ENCODE data around the gene PTPRN2. TPM values are rescaled to one million over a fixed set of nuclear protein-coding genes. Genes with fewer than 3 reads are reported as not detected.

The PTPRN2 gene
- total RNA-seq, 1 experiment from 2014 or later = not detected

DNA sequence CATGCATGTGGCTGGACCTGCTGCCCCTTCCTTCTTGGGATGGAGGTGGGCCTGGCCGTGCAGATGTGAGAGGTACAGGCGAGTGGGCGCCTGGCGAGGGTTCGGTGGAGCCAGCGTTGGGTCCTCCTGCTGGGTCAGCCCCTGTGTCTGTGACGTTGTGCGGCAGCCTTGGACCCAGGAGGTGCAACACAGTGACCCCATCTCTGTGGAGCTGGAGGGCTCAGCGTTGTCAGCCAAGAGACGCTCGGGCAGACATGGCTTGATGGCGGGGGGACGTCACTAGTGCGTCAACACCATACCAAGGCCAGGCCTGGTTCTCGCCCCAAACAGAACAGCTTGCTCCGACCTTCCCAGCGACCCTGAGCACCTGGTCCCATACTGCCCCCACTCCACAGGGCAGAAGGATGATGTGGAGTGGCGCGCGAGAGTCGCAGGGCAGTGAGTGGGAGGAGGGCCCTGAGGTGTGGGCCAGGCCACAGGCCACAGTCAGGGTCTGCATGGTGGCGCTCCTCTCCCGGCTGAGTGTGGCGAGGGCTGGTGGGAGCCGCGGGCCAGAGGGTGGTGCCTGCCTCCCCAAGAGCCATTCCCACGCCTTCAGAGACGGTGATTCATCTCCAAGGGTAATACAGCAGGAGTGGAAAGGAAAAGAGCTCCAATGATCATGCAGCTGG, 1066.4 kb downstream of the PTPRN2 start:
- no peaks in the 10 kb centered on the region for H3K36me3 ChIP-seq (ENCODE audit: low read depth)
- H3K9me2 ChIP-seq (ENCODE audit: insufficient read depth) = no peaks in the 10 kb centered on the region
- H2AFZ ChIP-seq = no peak overlapping the region
- H4K20me1 ChIP-seq (ENCODE audit: insufficient read depth) = no peaks in the 10 kb centered on the region; the same call in 1 of the 2 replicates
- CTCF ChIA-PET = no interaction called here
- H3K9me3 ChIP-seq (ENCODE audit: insufficient read depth, low read depth) = no peaks in the 10 kb centered on the region
- no TSS peak for BruUV-seq (replicated peaks)
- intact Hi-C loops (cut with micrococcal nuclease; ENCODE audit: unreplicated experiment) = no loop called here
- no peaks in the 10 kb centered on the region for H3F3A ChIP-seq (ENCODE audit: insufficient read depth, low read depth)
- TF ChIP-seq EZH2 (IDR thresholded peaks at IDR 0.05; ENCODE audit: low read depth) = no peak
- no peak for TF ChIP-seq CTCF (conservative IDR thresholded peaks at IDR 0.05)
- H3K79me2 ChIP-seq (ENCODE audit: low read depth) = no peaks in the 10 kb centered on the region
- H3K27ac ChIP-seq = no peak overlapping the region
- H3K4me2 ChIP-seq = no peak overlapping the region
- peaks cover 100% of the 10 kb centered on the region for H3K27me3 ChIP-seq (ENCODE audit: insufficient read depth, low read depth)
- DNase-seq = no peak
- no peaks in the 10 kb centered on the region for H3K4me1 ChIP-seq (replicated peaks; ENCODE audit: insufficient read depth)
- POLR2A ChIA-PET (ENCODE audit: unreplicated experiment) = no interaction called here
- H3K4me3 ChIP-seq = no peak overlapping the region

DNA sequence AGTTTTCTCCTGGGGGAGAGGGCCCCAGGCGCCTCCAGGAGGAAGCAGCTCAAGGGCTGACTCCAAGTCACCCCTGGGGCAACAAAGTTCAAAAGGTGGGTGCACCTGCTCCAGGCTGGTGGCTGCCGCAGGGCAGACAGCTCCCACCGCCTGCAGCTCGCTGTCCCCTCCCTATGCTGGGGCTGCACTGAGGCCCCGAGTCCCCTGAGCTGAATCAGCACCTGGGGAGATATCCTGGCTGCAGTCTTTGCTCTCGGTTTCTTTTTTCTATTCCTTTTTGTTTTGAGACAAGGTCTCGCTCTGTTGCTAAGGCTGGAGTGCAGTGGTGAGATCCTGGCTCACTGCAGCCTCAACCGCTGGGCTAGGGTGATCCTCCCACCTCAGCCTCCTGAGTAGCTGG, 1067.4 kb downstream of the PTPRN2 start:
- intact Hi-C loops (cut with micrococcal nuclease; ENCODE audit: unreplicated experiment) = no loop called here
- TF ChIP-seq EZH2 (IDR thresholded peaks at IDR 0.05; ENCODE audit: low read depth) (no peak), CTCF (conservative IDR thresholded peaks at IDR 0.05) (no peak)
- ChIA-PET CTCF (no interaction called here), POLR2A (ENCODE audit: unreplicated experiment) (no interaction called here)
- H3F3A ChIP-seq (ENCODE audit: insufficient read depth, low read depth) = no peaks in the 10 kb centered on the region
- H3K4me1 ChIP-seq (replicated peaks; ENCODE audit: insufficient read depth) = no peaks in the 10 kb centered on the region
- H3K79me2 ChIP-seq (ENCODE audit: low read depth) = no peaks in the 10 kb centered on the region
- DNase-seq = no peak
- no peaks in the 10 kb centered on the region for H3K9me3 ChIP-seq (ENCODE audit: insufficient read depth, low read depth)
- H3K27ac ChIP-seq = no peak overlapping the region
- no peaks in the 10 kb centered on the region; the same call in 1 of the 2 replicates for H4K20me1 ChIP-seq (ENCODE audit: insufficient read depth)
- BruUV-seq (replicated peaks) = no TSS peak
- H2AFZ ChIP-seq = no peak overlapping the region
- no peaks in the 10 kb centered on the region for H3K36me3 ChIP-seq (ENCODE audit: low read depth)
- H3K27me3 ChIP-seq (ENCODE audit: insufficient read depth, low read depth) = peaks cover 100% of the 10 kb centered on the region
- H3K4me3 ChIP-seq = no peak overlapping the region
- no peak overlapping the region for H3K4me2 ChIP-seq
- no peaks in the 10 kb centered on the region for H3K9me2 ChIP-seq (ENCODE audit: insufficient read depth)

DNA sequence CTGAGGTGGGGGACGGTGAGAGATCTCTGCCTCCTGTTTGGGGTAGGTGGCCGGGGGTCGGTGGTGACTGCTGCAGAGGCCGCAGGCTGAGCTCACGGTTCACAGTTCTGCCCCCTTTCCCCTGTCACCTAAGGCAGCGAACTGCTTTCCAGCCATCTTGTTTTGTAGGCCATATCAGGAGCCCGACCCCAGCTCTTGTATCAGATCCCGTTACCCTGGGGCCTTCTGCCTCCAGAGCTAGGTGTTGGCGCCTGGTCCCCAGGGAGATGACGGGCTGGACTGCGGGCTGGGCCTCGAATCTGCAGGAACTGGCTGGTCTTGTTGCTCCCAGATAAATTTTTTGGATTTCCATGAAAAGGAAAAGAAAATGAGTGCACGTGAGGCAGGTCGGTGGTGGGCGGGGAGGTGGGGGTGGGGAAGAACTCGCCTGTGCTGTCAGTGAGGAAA, 1067.8 kb downstream of the PTPRN2 start:
- TF ChIP-seq EZH2 (IDR thresholded peaks at IDR 0.05; ENCODE audit: low read depth) (no peak), CTCF (conservative IDR thresholded peaks at IDR 0.05) (no peak)
- Histone ChIP-seq H3K27ac (no peak overlapping the region), H3K36me3 (ENCODE audit: low read depth) (no peaks in the 10 kb centered on the region), H3K27me3 (ENCODE audit: insufficient read depth, low read depth) (peaks cover 100% of the 10 kb centered on the region), H3K9me3 (ENCODE audit: insufficient read depth, low read depth) (no peaks in the 10 kb centered on the region), H3K4me1 (replicated peaks; ENCODE audit: insufficient read depth) (no peaks in the 10 kb centered on the region), H3K79me2 (ENCODE audit: low read depth) (no peaks in the 10 kb centered on the region), H3K4me3 (no peak overlapping the region), H3F3A (ENCODE audit: insufficient read depth, low read depth) (no peaks in the 10 kb centered on the region), H3K4me2 (no peak overlapping the region), H2AFZ (no peak overlapping the region), H3K9me2 (ENCODE audit: insufficient read depth) (no peaks in the 10 kb centered on the region), H4K20me1 (ENCODE audit: insufficient read depth) (no peaks in the 10 kb centered on the region; the same call in 1 of the 2 replicates)
- ChIA-PET POLR2A (ENCODE audit: unreplicated experiment) (no interaction called here), CTCF (no interaction called here)
- no TSS peak for BruUV-seq (replicated peaks)
- DNase-seq = no peak
- intact Hi-C loops (cut with micrococcal nuclease; ENCODE audit: unreplicated experiment) = no loop called here

Data from PC-9 (cell line).